ENCODE measurements around the gene CHAF1B. TPM values are rescaled to one million over a fixed set of nuclear protein-coding genes. Genes with fewer than 3 reads are reported as not detected.

Gene CHAF1B
- total RNA-seq, 2 donors from 2014 or later: 0.84 to 1.4 TPM

- peak; percentile 64 to 80 for ATAC-seq
- peak; percentile 68 for DNase-seq
- intact Hi-C loops (cut with DNase I): no loop called here
Observed at GRCh38 chr21:36422279-36423098, 37.3 kb downstream of the CHAF1B start.

GRCh38 chr21:36423771-36424433, 38.7 kb downstream of the CHAF1B start:
- ATAC-seq: no peak
- intact Hi-C loops (cut with DNase I): no loop called here
- DNase-seq: no peak

- no peak for DNase-seq
- intact Hi-C loops (cut with DNase I): no loop called here
- ATAC-seq: no peak
Observed at GRCh38 chr21:36424592-36424991, 39.4 kb downstream of the CHAF1B start.

GRCh38 chr21:36425286-36425685, 40.1 kb downstream of the CHAF1B start:
- DNase-seq (no peak), ATAC-seq (peak in 1 of 2 donors; percentile 7)
- intact Hi-C loops (cut with DNase I): no loop called here

GRCh38 chr21:36427502-36427901, 42.3 kb downstream of the CHAF1B start:
- ATAC-seq (no peak), DNase-seq (no peak)
- intact Hi-C loops (cut with DNase I): no loop called here

- DNase-seq: no peak
- no peak for ATAC-seq
- intact Hi-C loops (cut with DNase I): no loop called here
Observed at GRCh38 chr21:36428761-36429432, 43.7 kb downstream of the CHAF1B start.

- intact Hi-C loops (cut with DNase I): no loop called here
- peak; percentile 92 for DNase-seq
- ATAC-seq: peak; percentile 85 to 96
Observed at GRCh38 chr21:36429947-36430546, 44.9 kb downstream of the CHAF1B start.

- peak in 1 of 2 donors; percentile 30 for ATAC-seq
- intact Hi-C loops (cut with DNase I): no loop called here
Observed at GRCh38 chr21:36430841-36431240, 45.6 kb downstream of the CHAF1B start.

GRCh38 chr21:36431252-36431651, 46.1 kb downstream of the CHAF1B start:
- no peak for ATAC-seq
- intact Hi-C loops (cut with DNase I): no loop called here
- DNase-seq: no peak

More at GRCh38 chr21:36430841-36431240, 45.6 kb downstream of the CHAF1B start:
- no peak for DNase-seq

- ATAC-seq (no peak), DNase-seq (no peak)
- intact Hi-C loops (cut with DNase I): no loop called here
Observed at GRCh38 chr21:36433059-36433709, 48.0 kb downstream of the CHAF1B start.

GRCh38 chr21:36434144-36434543, 49.0 kb downstream of the CHAF1B start:
- intact Hi-C loops (cut with DNase I): no loop called here
- no peak for DNase-seq
- ATAC-seq: no peak

- ATAC-seq (peak in 1 of 2 donors; percentile 58), DNase-seq (no peak)
- intact Hi-C loops (cut with DNase I): no loop called here
Observed at GRCh38 chr21:36436829-36437744, 51.9 kb downstream of the CHAF1B start.

GRCh38 chr21:36437745-36438128, 52.5 kb downstream of the CHAF1B start:
- DNase-seq (peak; percentile 58), ATAC-seq (peak; percentile 15 to 92)
- intact Hi-C loops (cut with DNase I): no loop called here

- DNase-seq (no peak), ATAC-seq (no peak)
- intact Hi-C loops (cut with DNase I): no loop called here
Observed at GRCh38 chr21:36441715-36442114, 56.5 kb downstream of the CHAF1B start.

GRCh38 chr21:36446301-36446700, 61.1 kb downstream of the CHAF1B start:
- intact Hi-C loops (cut with DNase I): no loop called here
- DNase-seq (no peak), ATAC-seq (peak; percentile 12 to 82)

- DNase-seq (no peak), ATAC-seq (no peak)
- intact Hi-C loops (cut with DNase I): no loop called here
Observed at GRCh38 chr21:36450511-36450910, 65.3 kb downstream of the CHAF1B start.

- intact Hi-C loops (cut with DNase I): no loop called here
- no peak for ATAC-seq
- DNase-seq: no peak
Observed at GRCh38 chr21:36451506-36451905, 66.3 kb downstream of the CHAF1B start.

GRCh38 chr21:36452281-36452825, 67.2 kb downstream of the CHAF1B start:
- no peak for DNase-seq

More at GRCh38 chr21:36452281-36452825, 67.2 kb downstream of the CHAF1B start:
- ATAC-seq: no peak
- intact Hi-C loops (cut with DNase I): no loop called here
